Subcutaneous abdominal adipose tissue (tissue), 5 donors: ENCODE data around the gene EFNA5.

Experiments
- H3K27ac ChIP-seq: one replicate; pipeline ENCODE4 v1.7.0; 2013; ENCODE audit warnings: low read depth, mild to moderate bottlenecking, inconsistent platforms, low read length, moderate library complexity
- H3K27me3 ChIP-seq, 5 donors: one replicate each; pipeline ENCODE4 v1.7.0; 2013; ENCODE audit warnings: low read length in 5 of 5, inconsistent platforms in 1 of 5; ENCODE audit not compliant: control insufficient read depth in 5 of 5, insufficient read depth in 4 of 5
- H3K36me3 ChIP-seq, 5 donors: one replicate each; pipeline ENCODE4 v1.7.0; 2013; ENCODE audit warnings: low read length in 5 of 5; ENCODE audit not compliant: control insufficient read depth in 5 of 5, insufficient read depth in 5 of 5
- H3K4me1 ChIP-seq, 5 donors: one replicate each; pipeline ENCODE4 v1.7.0; 2013; ENCODE audit warnings: low read length in 5 of 5, mild to moderate bottlenecking in 3 of 5, moderate library complexity in 1 of 5; ENCODE audit not compliant: control insufficient read depth in 5 of 5, insufficient read depth in 5 of 5
- H3K4me3 ChIP-seq, 5 donors: one replicate each; pipeline ENCODE4 v1.7.0; 2013; ENCODE audit warnings: low read length in 5 of 5, low read depth in 1 of 5
- H3K9ac ChIP-seq, 5 donors: one replicate each; pipeline ENCODE4 v1.7.0; 2013; ENCODE audit warnings: low read length in 5 of 5, mild to moderate bottlenecking in 4 of 5, moderate library complexity in 3 of 5
- H3K9me3 ChIP-seq, 5 donors: one replicate each; pipeline ENCODE4 v1.7.0; 2013; ENCODE audit warnings: low read length in 5 of 5; ENCODE audit not compliant: control insufficient read depth in 5 of 5
- donor health status: healthy.
- donor health status: healthy.
- donor health status: healthy.
- donor health status: healthy.
- donor health status: healthy.

EFNA5 gene

DNA sequence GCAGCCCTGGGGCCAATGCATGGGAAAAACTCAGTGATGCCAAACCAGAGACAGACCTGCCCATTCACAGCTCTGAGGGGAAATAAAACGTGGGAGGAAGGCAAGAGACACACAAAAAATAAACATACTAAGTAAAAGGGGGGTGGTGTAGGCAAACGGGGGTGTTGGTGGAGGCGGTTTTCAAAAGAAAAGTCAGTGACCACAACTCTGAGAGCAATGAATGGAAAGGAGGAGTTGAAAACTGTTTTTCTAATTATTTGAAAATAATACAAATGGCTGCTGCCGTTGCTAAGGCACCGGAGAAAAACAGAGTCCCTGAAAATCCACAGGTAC lies 293.5 kb downstream of the EFNA5 start:
- no peaks in the 10 kb centered on the region for H3K4me1 ChIP-seq
- peaks cover 0 to 3% (median 2%) of the 10 kb centered on the region in 5 donors for H3K36me3 ChIP-seq
- no peak overlapping the region for H3K4me3 ChIP-seq
- no peak overlapping the region for H3K27ac ChIP-seq
- H3K27me3 ChIP-seq: no peaks in the 10 kb centered on the region
- H3K9ac ChIP-seq: no peak overlapping the region
- H3K9me3 ChIP-seq: no peaks in the 10 kb centered on the region

GRCh38 chr5:107376546-107377276 lies 294.0 kb downstream of the EFNA5 start:
- Histone ChIP-seq H3K27ac (no peak overlapping the region), H3K4me3 (no peak overlapping the region)

DNA sequence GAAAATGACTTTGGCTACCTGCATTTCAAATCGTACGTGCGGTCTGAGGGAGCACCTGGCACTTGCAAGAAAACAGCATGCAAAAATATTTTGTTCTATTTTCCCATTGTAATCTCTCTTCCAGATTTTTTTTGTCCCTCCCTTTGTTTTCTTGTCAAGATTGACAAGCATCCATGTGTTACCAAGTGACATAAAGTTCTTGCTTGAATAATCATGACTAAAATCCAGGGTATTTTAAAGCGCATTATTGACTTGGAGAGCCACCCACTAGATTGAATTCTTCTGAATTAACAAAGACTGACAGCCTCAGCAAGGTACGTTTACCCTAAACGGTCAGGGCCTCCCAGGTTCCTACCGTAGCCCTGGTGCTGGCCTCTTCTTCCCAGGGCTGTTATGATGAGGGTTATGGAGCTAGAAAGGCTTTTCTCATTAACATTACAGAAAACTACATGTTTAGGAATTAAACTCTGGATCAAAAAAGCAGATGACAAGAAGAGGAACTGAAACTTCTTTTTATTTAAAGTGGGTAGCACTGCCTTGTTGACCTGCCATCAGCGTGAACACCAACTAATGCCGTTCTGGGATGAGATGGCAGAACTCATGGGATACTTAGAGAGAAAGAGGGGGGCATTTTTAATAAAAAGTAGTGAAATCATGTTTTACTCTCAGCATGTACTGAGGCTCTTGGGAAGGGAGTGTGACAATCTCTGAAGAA lies 297.0 kb downstream of the EFNA5 start:
- no peak overlapping the region for H3K27ac ChIP-seq
- H3K27me3 ChIP-seq: no peaks in the 10 kb centered on the region
- H3K4me3 ChIP-seq: no peak overlapping the region

More at GRCh38 chr5:107376546-107377276, 294.0 kb downstream of the EFNA5 start:
- Histone ChIP-seq H3K4me1 (no peaks in the 10 kb centered on the region), H3K9me3 (no peaks in the 10 kb centered on the region), H3K9ac (no peak overlapping the region), H3K36me3 (peaks cover 0 to 3% (median 2%) of the 10 kb centered on the region in 5 donors), H3K27me3 (no peaks in the 10 kb centered on the region)

GRCh38 chr5:107372723-107373450 lies 297.9 kb downstream of the EFNA5 start:
- Histone ChIP-seq H3K4me3 (no peak overlapping the region), H3K9me3 (no peaks in the 10 kb centered on the region), H3K9ac (no peak overlapping the region), H3K36me3 (no peaks in the 10 kb centered on the region), H3K4me1 (peaks cover 0 to 8% (median 0%) of the 10 kb centered on the region in 5 donors), H3K27ac (no peak overlapping the region), H3K27me3 (no peaks in the 10 kb centered on the region)

More for the DNA sequence above, 297.0 kb downstream of the EFNA5 start:
- no peak overlapping the region for H3K9ac ChIP-seq
- H3K36me3 ChIP-seq: no peaks in the 10 kb centered on the region
- peaks cover 0 to 8% (median 0%) of the 10 kb centered on the region in 5 donors for H3K4me1 ChIP-seq
- no peaks in the 10 kb centered on the region for H3K9me3 ChIP-seq

DNA sequence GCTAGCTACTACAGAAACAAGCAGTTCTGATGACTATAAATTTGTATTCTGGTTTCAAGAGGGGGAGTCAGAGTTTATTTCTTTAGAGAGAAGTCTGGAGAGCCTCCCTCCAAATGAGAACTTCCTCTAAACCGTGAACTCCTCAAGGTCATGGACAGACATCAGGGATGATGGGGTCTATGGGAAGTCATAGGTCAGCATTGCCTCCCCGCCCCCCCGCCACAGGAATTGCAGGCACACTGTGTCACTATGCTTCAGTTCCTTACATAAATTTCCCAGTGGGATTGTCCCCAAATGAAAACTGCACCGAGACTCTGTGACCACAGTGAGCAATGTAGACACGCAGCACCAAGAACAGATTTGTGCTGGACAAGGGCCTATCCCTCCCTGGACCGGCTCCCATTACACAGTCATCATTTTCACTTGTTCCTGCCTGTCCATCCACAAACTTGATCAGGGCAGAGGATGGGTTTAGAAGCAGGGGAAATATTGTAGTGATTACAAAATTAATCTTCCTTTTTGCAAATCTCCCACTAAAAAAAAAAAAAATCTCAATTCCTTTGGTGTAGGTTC lies 300.3 kb downstream of the EFNA5 start:
- Histone ChIP-seq H3K36me3 (no peaks in the 10 kb centered on the region), H3K27me3 (no peaks in the 10 kb centered on the region), H3K27ac (no peak overlapping the region), H3K4me1 (peaks cover 0 to 8% (median 2%) of the 10 kb centered on the region in 5 donors), H3K4me3 (no peak overlapping the region), H3K9me3 (no peaks in the 10 kb centered on the region), H3K9ac (no peak overlapping the region)

DNA sequence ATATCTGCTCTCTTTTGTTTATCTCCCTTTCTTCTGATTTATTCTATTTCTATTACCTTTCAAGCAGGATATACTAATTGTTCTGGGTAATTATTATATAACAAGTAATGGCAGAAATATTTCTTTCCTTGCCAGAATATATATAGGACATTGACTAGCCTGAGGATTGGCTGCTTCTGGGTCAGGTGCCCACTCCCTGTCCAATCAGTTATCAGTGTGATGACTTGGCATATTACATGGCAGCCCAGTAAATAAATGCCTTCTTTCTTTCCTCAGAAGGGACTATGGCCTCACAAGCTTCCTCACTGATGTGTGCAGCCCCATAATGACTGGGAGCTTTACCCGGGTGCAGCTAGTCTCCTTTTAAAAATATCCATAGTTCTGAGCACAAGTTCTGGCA lies 301.1 kb downstream of the EFNA5 start:
- Histone ChIP-seq H3K27ac (no peak overlapping the region), H3K27me3 (no peaks in the 10 kb centered on the region), H3K4me1 (peaks cover 0 to 9% (median 2%) of the 10 kb centered on the region in 5 donors), H3K4me3 (no peak overlapping the region), H3K9me3 (no peaks in the 10 kb centered on the region), H3K9ac (no peak overlapping the region), H3K36me3 (no peaks in the 10 kb centered on the region)

DNA sequence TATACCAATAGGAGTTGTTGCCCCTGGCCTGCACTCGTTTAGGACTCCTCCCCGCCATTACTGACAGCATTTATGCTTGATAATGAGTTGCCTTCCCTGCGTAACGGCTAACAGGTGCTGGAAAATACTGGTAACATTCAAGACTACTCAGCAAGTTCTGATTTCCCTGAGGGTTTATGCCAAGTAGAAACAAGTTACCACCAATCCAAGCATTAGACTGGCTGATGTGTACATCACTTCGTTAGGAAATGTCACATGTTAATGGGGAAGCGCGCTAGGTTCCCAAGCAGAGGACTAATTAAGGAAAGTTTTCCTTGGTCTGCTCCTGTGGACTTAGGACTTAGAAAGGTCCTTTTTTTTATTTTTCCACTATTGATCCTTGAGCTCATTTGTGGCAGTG lies 302.1 kb downstream of the EFNA5 start:
- peaks cover 0 to 9% (median 2%) of the 10 kb centered on the region in 5 donors for H3K4me1 ChIP-seq

GRCh38 chr5:107367939-107368338 lies 302.8 kb downstream of the EFNA5 start:
- H3K9ac ChIP-seq: no peak overlapping the region
- H3K27ac ChIP-seq: no peak overlapping the region
- H3K4me3 ChIP-seq: no peak overlapping the region
- H3K27me3 ChIP-seq: no peaks in the 10 kb centered on the region
- H3K36me3 ChIP-seq: no peaks in the 10 kb centered on the region
- peaks cover 0 to 9% (median 2%) of the 10 kb centered on the region in 5 donors for H3K4me1 ChIP-seq
- H3K9me3 ChIP-seq: no peaks in the 10 kb centered on the region

More for the DNA sequence above, 302.1 kb downstream of the EFNA5 start:
- Histone ChIP-seq H3K4me3 (no peak overlapping the region), H3K9ac (no peak overlapping the region), H3K27ac (no peak overlapping the region), H3K36me3 (no peaks in the 10 kb centered on the region), H3K9me3 (no peaks in the 10 kb centered on the region), H3K27me3 (no peaks in the 10 kb centered on the region)

DNA sequence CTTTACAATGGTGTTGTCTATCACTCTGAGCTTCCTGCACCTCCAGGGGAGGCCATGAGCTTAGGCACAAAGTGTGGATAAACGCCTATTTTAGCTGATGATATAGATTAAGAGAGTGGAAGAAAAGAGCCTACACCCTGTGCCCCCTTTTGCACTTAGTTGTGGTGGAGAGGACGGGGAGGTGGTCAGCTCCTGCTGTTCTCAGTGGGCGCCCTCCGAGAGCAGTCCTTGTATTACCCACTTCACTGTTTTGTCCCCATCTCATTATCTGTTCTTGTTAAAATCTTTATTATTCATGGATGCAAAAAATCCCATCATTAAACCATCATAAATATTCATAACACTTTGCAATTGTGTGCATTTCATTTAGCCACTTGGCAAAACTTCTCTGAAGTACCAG lies 303.3 kb downstream of the EFNA5 start:
- no peaks in the 10 kb centered on the region for H3K9me3 ChIP-seq
- H3K9ac ChIP-seq: no peak overlapping the region
- H3K36me3 ChIP-seq: no peaks in the 10 kb centered on the region
- peaks cover 0 to 9% (median 2%) of the 10 kb centered on the region in 5 donors for H3K4me1 ChIP-seq
- no peak overlapping the region for H3K27ac ChIP-seq
- no peaks in the 10 kb centered on the region for H3K27me3 ChIP-seq
- H3K4me3 ChIP-seq: no peak overlapping the region
